ENCODE results near the gene LMAN1L.
"Not testable (repeated sequence)": the region's sequence is repeated elsewhere in the genome, so short reads cannot be mapped to it uniquely, and the experiment has no call there.

Gene LMAN1L

GRCh38 chr15:74782259-74783071 lies 30.2 kb upstream of the LMAN1L start:
- no peak for DNase-seq (ENCODE audit: low read depth)

GRCh38 chr15:74783072-74783807 lies 29.4 kb upstream of the LMAN1L start:
- DNase-seq (ENCODE audit: low read depth): no peak

- DNase-seq (ENCODE audit: low read depth): no peak
These were observed 28.8 kb upstream of the LMAN1L start for GRCh38 chr15:74783808-74784175.

- no peak for DNase-seq (ENCODE audit: low read depth)
These were observed 28.0 kb upstream of the LMAN1L start for GRCh38 chr15:74784426-74785193.

GRCh38 chr15:74785194-74786032 lies 27.2 kb upstream of the LMAN1L start:
- DNase-seq (ENCODE audit: low read depth): no peak

GRCh38 chr15:74786081-74786480 lies 26.6 kb upstream of the LMAN1L start:
- not testable (repeated sequence) for DNase-seq (ENCODE audit: low read depth)

GRCh38 chr15:74786551-74787165 lies 26.0 kb upstream of the LMAN1L start:
- DNase-seq (ENCODE audit: low read depth): no peak

GRCh38 chr15:74787251-74788041 lies 25.2 kb upstream of the LMAN1L start:
- DNase-seq (ENCODE audit: low read depth): peak; percentile 61

GRCh38 chr15:74788042-74788682 lies 24.5 kb upstream of the LMAN1L start:
- no peak for DNase-seq (ENCODE audit: low read depth)

- DNase-seq (ENCODE audit: low read depth): no peak
These were observed 23.9 kb upstream of the LMAN1L start for GRCh38 chr15:74788683-74789151.

GRCh38 chr15:74789171-74789631 lies 23.4 kb upstream of the LMAN1L start:
- no peak for DNase-seq (ENCODE audit: low read depth)

GRCh38 chr15:74789741-74790079 lies 22.9 kb upstream of the LMAN1L start:
- DNase-seq (ENCODE audit: low read depth): no peak

GRCh38 chr15:74790080-74790916 lies 22.3 kb upstream of the LMAN1L start:
- peak; percentile 80 for DNase-seq (ENCODE audit: low read depth)

- DNase-seq (ENCODE audit: low read depth): no peak
These were observed 21.6 kb upstream of the LMAN1L start for GRCh38 chr15:74791007-74791406.

GRCh38 chr15:74791667-74792066 lies 21.0 kb upstream of the LMAN1L start:
- no peak for DNase-seq (ENCODE audit: low read depth)

GRCh38 chr15:74792227-74793016 lies 20.2 kb upstream of the LMAN1L start:
- no peak for DNase-seq (ENCODE audit: low read depth)

- DNase-seq (ENCODE audit: low read depth): no peak
These were observed 19.3 kb upstream of the LMAN1L start for GRCh38 chr15:74793135-74794028.

Measured in stromal cell of bone marrow (primary cell).